ENCODE measurements around the gene FAM156B. TPM values are rescaled to one million over a fixed set of nuclear protein-coding genes. Genes with fewer than 3 reads are reported as not detected.
"Not testable (repeated sequence)": the region's sequence is repeated elsewhere in the genome, so short reads cannot be mapped to it uniquely, and the experiment has no call there.

FAM156B gene
- total RNA-seq (2014; rRNA removed; shearing (Covaris generic)): 7.5 and 9.1 TPM in 2 replicates
- polyA plus RNA-seq (2015; cell fraction: cytosol; rRNA removed): 6.1 and 9.7 TPM in 2 replicates
- polyA plus RNA-seq (2015; cell fraction: nucleus; rRNA removed): 68.7 and 118 TPM in 2 replicates

- in situ Hi-C loops (cut with HindIII; ENCODE audit: low pct_unique_long_range_greater_than_20kb, low sequenced_read_pairs); DNase-seq (ENCODE audit: low read depth, low spot score): not testable (repeated sequence)
These were observed at the start of gene FAM156B for GRCh38 chrX:52896855-52897709. Gene FAM156B, plus strand, starts transcription at chrX:52897330. Its CDS starts 9,896 bp downstream, at chrX:52907226.

GRCh38 chrX:52852110-52852860 lies 44.8 kb upstream of the FAM156B start:
- DNase-seq (ENCODE audit: low read depth, low spot score): no peak
- in situ Hi-C loops (cut with HindIII; ENCODE audit: low pct_unique_long_range_greater_than_20kb, low sequenced_read_pairs): no loop called here

GRCh38 chrX:52856991-52857525 lies 40.1 kb upstream of the FAM156B start:
- in situ Hi-C loops (cut with HindIII; ENCODE audit: low pct_unique_long_range_greater_than_20kb, low sequenced_read_pairs); DNase-seq (ENCODE audit: low read depth, low spot score): not testable (repeated sequence)

GRCh38 chrX:52865343-52865998 lies 31.7 kb upstream of the FAM156B start:
- in situ Hi-C loops (cut with HindIII; ENCODE audit: low pct_unique_long_range_greater_than_20kb, low sequenced_read_pairs): no loop called here
- no peak for DNase-seq (ENCODE audit: low read depth, low spot score)

GRCh38 chrX:52867610-52868348 lies 29.4 kb upstream of the FAM156B start, which contains the start of gene XAGE3:
Gene XAGE3, minus strand, starts transcription at chrX:52868083. Its CDS starts 950 bp downstream, at chrX:52867133.
- no peak for DNase-seq (ENCODE audit: low read depth, low spot score)
- in situ Hi-C loops (cut with HindIII; ENCODE audit: low pct_unique_long_range_greater_than_20kb, low sequenced_read_pairs): no loop called here

- DNase-seq (ENCODE audit: low read depth, low spot score): no peak
- in situ Hi-C loops (cut with HindIII; ENCODE audit: low pct_unique_long_range_greater_than_20kb, low sequenced_read_pairs): no loop called here
These were observed 27.1 kb upstream of the FAM156B start for GRCh38 chrX:52870046-52870445.

GRCh38 chrX:52873825-52874224 lies 23.3 kb upstream of the FAM156B start:
- in situ Hi-C loops (cut with HindIII; ENCODE audit: low pct_unique_long_range_greater_than_20kb, low sequenced_read_pairs); DNase-seq (ENCODE audit: low read depth, low spot score): not testable (repeated sequence)

- in situ Hi-C loops (cut with HindIII; ENCODE audit: low pct_unique_long_range_greater_than_20kb, low sequenced_read_pairs): no loop called here
These were observed 22.5 kb upstream of the FAM156B start for GRCh38 chrX:52874661-52875060.

GRCh38 chrX:52875436-52875835 lies 21.7 kb upstream of the FAM156B start:
- in situ Hi-C loops (cut with HindIII; ENCODE audit: low pct_unique_long_range_greater_than_20kb, low sequenced_read_pairs); DNase-seq (ENCODE audit: low read depth, low spot score): not testable (repeated sequence)

More at GRCh38 chrX:52874661-52875060, 22.5 kb upstream of the FAM156B start:
- no peak for DNase-seq (ENCODE audit: low read depth, low spot score)

- DNase-seq (ENCODE audit: low read depth, low spot score); in situ Hi-C loops (cut with HindIII; ENCODE audit: low pct_unique_long_range_greater_than_20kb, low sequenced_read_pairs): not testable (repeated sequence)
These were observed 20.7 kb upstream of the FAM156B start for GRCh38 chrX:52876386-52876785.

- in situ Hi-C loops (cut with HindIII; ENCODE audit: low pct_unique_long_range_greater_than_20kb, low sequenced_read_pairs); DNase-seq (ENCODE audit: low read depth, low spot score): not testable (repeated sequence)
These were observed 9.7 kb upstream of the FAM156B start for GRCh38 chrX:52887459-52887858.

- DNase-seq (ENCODE audit: low read depth, low spot score); in situ Hi-C loops (cut with HindIII; ENCODE audit: low pct_unique_long_range_greater_than_20kb, low sequenced_read_pairs): not testable (repeated sequence)
These were observed 9.0 kb upstream of the FAM156B start for GRCh38 chrX:52888090-52888489.

- in situ Hi-C loops (cut with HindIII; ENCODE audit: low pct_unique_long_range_greater_than_20kb, low sequenced_read_pairs); DNase-seq (ENCODE audit: low read depth, low spot score): not testable (repeated sequence)
These were observed 692 bp upstream of the FAM156B start for GRCh38 chrX:52896438-52896837.

- in situ Hi-C loops (cut with HindIII; ENCODE audit: low pct_unique_long_range_greater_than_20kb, low sequenced_read_pairs); DNase-seq (ENCODE audit: low read depth, low spot score): not testable (repeated sequence)
These were observed 8.4 kb downstream of the FAM156B start for GRCh38 chrX:52905531-52905930.

GRCh38 chrX:52906072-52906471 lies 8.9 kb downstream of the FAM156B start:
- in situ Hi-C loops (cut with HindIII; ENCODE audit: low pct_unique_long_range_greater_than_20kb, low sequenced_read_pairs): not testable (repeated sequence)

GRCh38 chrX:52907137-52907536 lies 10.0 kb downstream of the FAM156B start:
- DNase-seq (ENCODE audit: low read depth, low spot score); in situ Hi-C loops (cut with HindIII; ENCODE audit: low pct_unique_long_range_greater_than_20kb, low sequenced_read_pairs): not testable (repeated sequence)

More at GRCh38 chrX:52906072-52906471, 8.9 kb downstream of the FAM156B start:
- not testable (repeated sequence) for DNase-seq (ENCODE audit: low read depth, low spot score)

GRCh38 chrX:52907900-52908299 lies 10.8 kb downstream of the FAM156B start:
- not testable (repeated sequence) for DNase-seq (ENCODE audit: low read depth, low spot score)

More at GRCh38 chrX:52907900-52908299, 10.8 kb downstream of the FAM156B start:
- in situ Hi-C loops (cut with HindIII; ENCODE audit: low pct_unique_long_range_greater_than_20kb, low sequenced_read_pairs): not testable (repeated sequence)
